ENCODE measurements around the gene PIF1. TPM values are rescaled to one million over a fixed set of nuclear protein-coding genes. Genes with fewer than 3 reads are reported as not detected.

Gene PIF1
- total RNA-seq, 1 donor from 2014 or later = 30.5 TPM

DNA sequence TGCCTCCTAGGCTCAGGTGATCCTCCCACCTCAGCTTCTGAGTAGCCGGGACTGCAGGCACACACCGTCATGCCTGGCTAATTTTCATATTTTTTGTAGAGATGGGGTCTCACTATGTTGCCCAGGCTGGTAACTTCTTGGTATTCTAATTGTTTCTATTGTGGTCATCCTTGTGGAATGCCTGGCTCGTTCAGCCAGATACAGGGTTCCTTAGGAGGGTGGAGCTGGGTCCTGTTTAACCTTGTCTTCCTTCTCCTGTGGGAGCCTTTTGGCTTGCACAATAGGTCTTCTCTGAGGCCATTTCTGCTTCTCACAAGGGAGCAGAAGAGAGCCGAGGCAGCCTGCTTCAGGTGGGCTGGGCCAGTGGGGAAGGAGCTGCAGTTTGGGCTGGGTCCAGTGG, 32.0 kb upstream of the PIF1 start:
- H3K27ac Mint-ChIP-seq = peak overlapping the region; percentile 70
- H3K4me3 Mint-ChIP-seq = no peak overlapping the region
- peaks cover 37% of the 10 kb centered on the region for H3K4me1 Mint-ChIP-seq (ENCODE audit: unreplicated experiment)
- TF ChIP-seq, protein P1, sequence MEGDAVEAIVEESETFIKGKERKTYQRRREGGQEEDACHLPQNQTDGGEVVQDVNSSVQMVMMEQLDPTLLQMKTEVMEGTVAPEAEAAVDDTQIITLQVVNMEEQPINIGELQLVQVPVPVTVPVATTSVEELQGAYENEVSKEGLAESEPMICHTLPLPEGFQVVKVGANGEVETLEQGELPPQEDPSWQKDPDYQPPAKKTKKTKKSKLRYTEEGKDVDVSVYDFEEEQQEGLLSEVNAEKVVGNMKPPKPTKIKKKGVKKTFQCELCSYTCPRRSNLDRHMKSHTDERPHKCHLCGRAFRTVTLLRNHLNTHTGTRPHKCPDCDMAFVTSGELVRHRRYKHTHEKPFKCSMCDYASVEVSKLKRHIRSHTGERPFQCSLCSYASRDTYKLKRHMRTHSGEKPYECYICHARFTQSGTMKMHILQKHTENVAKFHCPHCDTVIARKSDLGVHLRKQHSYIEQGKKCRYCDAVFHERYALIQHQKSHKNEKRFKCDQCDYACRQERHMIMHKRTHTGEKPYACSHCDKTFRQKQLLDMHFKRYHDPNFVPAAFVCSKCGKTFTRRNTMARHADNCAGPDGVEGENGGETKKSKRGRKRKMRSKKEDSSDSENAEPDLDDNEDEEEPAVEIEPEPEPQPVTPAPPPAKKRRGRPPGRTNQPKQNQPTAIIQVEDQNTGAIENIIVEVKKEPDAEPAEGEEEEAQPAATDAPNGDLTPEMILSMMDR (conservative IDR thresholded peaks at IDR 0.05) = no peak
- H3K9me3 Mint-ChIP-seq = no peaks in the 10 kb centered on the region
- H3K27me3 Mint-ChIP-seq = no peaks in the 10 kb centered on the region
- no peak for DNase-seq (ENCODE audit: extremely low spot score, unreplicated experiment)
- H3K36me3 Mint-ChIP-seq = peaks cover 7% of the 10 kb centered on the region

DNA sequence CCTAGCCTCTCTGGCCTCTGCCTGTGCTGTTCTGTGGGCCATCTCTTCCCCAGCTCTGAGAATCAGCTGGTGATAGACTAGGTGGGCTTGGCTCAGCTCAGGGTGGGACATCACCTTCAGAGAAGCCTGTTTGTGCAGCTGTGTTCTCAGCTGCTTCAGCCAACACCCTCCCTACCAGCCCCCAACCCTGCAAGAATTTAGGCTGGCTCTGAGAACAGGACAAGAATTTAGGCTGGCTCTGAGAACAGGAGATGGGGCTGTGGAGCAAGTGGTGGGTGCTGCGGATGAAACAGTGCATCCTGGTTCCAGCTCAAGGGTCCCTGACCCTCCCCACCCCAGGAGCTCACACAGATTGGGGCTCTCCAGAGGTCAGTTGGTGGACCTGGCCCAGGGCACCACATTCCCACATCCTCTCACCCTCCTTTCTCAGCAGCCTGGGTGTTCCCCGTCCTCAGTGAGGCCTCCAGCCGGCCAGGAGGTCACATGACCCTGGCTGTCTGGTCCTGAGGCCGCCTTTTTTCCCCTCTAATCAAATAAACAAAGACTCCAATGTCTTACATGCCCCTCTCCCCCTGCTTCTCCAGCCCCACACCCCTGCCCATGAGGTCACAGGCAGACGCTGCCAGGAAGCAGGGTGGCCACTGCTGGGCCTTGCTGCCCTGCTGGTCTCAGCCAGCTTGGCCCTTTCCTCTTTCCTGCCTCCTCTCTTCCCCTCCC, 31.1 kb upstream of the PIF1 start:
- Mint-ChIP-seq H3K27ac (peak overlapping the region; percentile 70), H3K4me1 (ENCODE audit: unreplicated experiment) (peaks cover 35% of the 10 kb centered on the region), H3K9me3 (no peaks in the 10 kb centered on the region), H3K27me3 (no peaks in the 10 kb centered on the region), H3K4me3 (no peak overlapping the region), H3K36me3 (peaks cover 11% of the 10 kb centered on the region)
- TF ChIP-seq, protein P1 (conservative IDR thresholded peaks at IDR 0.05) = no peak
- no peak for DNase-seq (ENCODE audit: extremely low spot score, unreplicated experiment)

DNA sequence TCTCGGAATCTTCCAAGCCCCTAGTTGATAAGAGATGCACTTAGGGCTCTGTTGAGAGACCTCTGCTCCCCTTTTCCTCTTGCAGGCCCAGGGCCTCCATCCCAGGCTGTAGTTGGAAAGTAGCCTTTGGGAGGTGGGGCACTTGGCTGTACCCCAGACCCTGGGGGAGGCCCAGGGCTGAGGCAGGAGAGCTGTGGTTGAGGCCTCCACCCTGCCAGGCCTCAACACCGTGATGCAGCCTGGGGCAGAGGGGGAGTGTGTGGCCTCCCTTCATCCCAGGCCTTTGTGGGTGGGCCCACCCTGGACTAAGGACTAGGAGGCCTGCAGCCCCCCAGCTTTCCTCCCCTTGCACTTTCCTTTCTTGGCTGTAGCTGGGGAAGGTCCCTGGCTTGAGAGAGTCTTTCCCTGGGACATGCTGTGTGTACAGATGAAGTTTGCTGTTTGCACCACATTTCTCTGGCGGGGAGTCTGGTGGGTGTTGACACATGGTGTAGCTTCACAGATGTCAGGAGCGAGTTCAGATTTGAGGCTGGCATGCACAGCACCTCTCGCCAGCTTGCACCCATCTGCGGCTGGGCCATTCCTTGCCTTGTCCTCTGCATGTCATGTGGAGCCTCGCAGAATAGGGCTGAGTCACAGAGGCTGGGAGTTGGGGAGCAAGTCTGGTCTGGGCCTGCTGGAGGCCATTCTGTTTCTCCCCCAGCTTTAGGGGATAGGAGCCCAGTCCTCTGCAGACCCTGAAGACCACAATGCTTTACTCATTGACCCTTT, 29.9 kb upstream of the PIF1 start:
- peaks cover 15% of the 10 kb centered on the region for H3K36me3 Mint-ChIP-seq

DNA sequence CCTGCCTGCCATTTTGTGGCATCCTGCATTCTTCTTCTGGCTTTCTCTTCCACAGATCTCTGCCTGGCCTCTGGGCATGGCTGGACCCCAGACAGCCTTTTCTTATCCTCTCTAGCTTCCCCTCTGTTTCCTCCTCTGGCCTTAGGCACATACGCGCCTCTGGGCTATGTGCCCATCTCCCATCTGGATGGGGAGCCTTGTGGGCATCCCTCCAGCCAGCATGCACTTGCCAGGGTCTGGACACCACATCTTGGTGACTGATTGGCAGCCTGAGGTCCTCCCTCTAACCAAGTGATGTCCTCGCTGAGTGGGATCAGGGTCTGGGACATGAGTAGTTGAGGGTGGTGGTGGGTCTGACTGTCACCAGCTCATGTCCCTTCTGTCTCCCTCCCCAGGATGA, 29.1 kb upstream of the PIF1 start:
- Mint-ChIP-seq H3K9me3 (no peaks in the 10 kb centered on the region), H3K36me3 (peaks cover 17% of the 10 kb centered on the region)
- TF ChIP-seq, protein P1 (conservative IDR thresholded peaks at IDR 0.05) = no peak

More for the DNA sequence above, 29.9 kb upstream of the PIF1 start:
- H3K27ac Mint-ChIP-seq = peak overlapping the region; percentile 60
- peaks cover 42% of the 10 kb centered on the region for H3K4me1 Mint-ChIP-seq (ENCODE audit: unreplicated experiment)
- TF ChIP-seq, protein P1 (conservative IDR thresholded peaks at IDR 0.05) = no peak
- no peak overlapping the region for H3K4me3 Mint-ChIP-seq
- no peak for DNase-seq (ENCODE audit: extremely low spot score, unreplicated experiment)
- no peaks in the 10 kb centered on the region for H3K27me3 Mint-ChIP-seq
- H3K9me3 Mint-ChIP-seq = no peaks in the 10 kb centered on the region

DNA sequence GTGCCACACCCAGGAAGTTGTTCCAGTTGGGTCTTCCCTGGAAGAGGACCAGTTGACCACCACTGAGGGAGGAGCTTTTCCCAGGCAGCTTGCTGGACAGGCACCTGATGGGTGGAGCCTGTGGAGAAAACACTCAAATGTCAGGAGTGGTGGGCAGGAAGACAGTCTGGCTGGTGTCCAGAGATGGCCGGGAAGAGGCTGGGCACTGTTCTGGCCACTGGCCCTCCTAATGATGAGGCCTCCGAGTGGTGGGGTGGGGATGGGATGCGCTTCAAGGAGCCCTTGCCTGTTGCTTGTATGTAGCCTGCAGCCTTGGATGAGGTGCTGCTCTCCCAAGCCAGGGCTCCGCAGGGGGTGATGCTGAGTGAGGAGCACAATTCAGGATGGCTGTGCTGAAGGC, 28.6 kb upstream of the PIF1 start:
- H3K27ac Mint-ChIP-seq = no peak overlapping the region
- peaks cover 17% of the 10 kb centered on the region for H3K36me3 Mint-ChIP-seq
- peaks cover 43% of the 10 kb centered on the region for H3K4me1 Mint-ChIP-seq (ENCODE audit: unreplicated experiment)
- DNase-seq (ENCODE audit: extremely low spot score, unreplicated experiment) = no peak
- H3K9me3 Mint-ChIP-seq = no peaks in the 10 kb centered on the region
- H3K4me3 Mint-ChIP-seq = no peak overlapping the region
- TF ChIP-seq, protein P1 (conservative IDR thresholded peaks at IDR 0.05) = no peak
- no peaks in the 10 kb centered on the region for H3K27me3 Mint-ChIP-seq

More for the DNA sequence above, 29.1 kb upstream of the PIF1 start:
- peaks cover 43% of the 10 kb centered on the region for H3K4me1 Mint-ChIP-seq (ENCODE audit: unreplicated experiment)
- H3K27ac Mint-ChIP-seq = no peak overlapping the region
- H3K27me3 Mint-ChIP-seq = no peaks in the 10 kb centered on the region
- H3K4me3 Mint-ChIP-seq = no peak overlapping the region
- DNase-seq (ENCODE audit: extremely low spot score, unreplicated experiment) = no peak

All from type B pancreatic cell (in vitro differentiated cells).